Left ventricle myocardium inferior (tissue), 1 donor: ENCODE measurements around the gene DENND4C. TPM values are rescaled to one million over a fixed set of nuclear protein-coding genes. Genes with fewer than 3 reads are reported as not detected.

ENCODE experiments used
- DNase-seq: peaks from one replicate; pipeline ENCODE4 v3.0.0-alpha.2; 2020
- H3K27ac ChIP-seq: fragments of 200-600 bp; replicated peaks from 2 replicates; pipeline ENCODE4 v1.8.0; 2021
- H3K27me3 ChIP-seq: fragments of 200-600 bp; 2 replicates; pipeline ENCODE4 v1.8.0; 2021; ENCODE audit warnings: low read depth
- H3K36me3 ChIP-seq: fragments of 200-600 bp; 2 replicates; pipeline ENCODE4 v1.8.0; 2021
- H3K4me1 ChIP-seq: fragments of 200-600 bp; 2 replicates; pipeline ENCODE4 v1.8.0; 2021
- H3K4me3 ChIP-seq: fragments of 200-600 bp; 2 replicates; pipeline ENCODE4 v1.8.0; 2021; ENCODE audit warnings: mild to moderate bottlenecking, moderate library complexity
- H3K9me3 ChIP-seq: fragments of 200-600 bp; replicated peaks from 2 replicates; pipeline ENCODE4 v1.8.0; 2021
- intact Hi-C: fragments of 100-400 bp; cut with micrococcal nuclease; formaldehyde crosslinking; loops from one replicate; pipeline ENCODE4 v1.11.0; 2022
- total RNA-seq: library from RNA; stranded (reverse); fragmentation: NEBNext Ultra II Directional; extraction: Animal tissue kit (Norgen Biotek cat#: 25700); gene quantifications from one replicate; pipeline ENCODE4 v1.2.1, GENCODE V29; 2021
- TF ChIP-seq, protein P1 (sequence below): fragments of 200-600 bp; IDR thresholded peaks from 2 replicates; pipeline ENCODE4 v1.8.0; 2021; ENCODE audit warnings: antibody characterized with exemption, mild to moderate bottlenecking, borderline replicate concordance
- donor health status: DM: no; HTN: yes; CAD: no; lungs with severe emphysema.

DENND4C gene
- total RNA-seq, 1 donor from 2014 or later: 20.8 TPM

DNA sequence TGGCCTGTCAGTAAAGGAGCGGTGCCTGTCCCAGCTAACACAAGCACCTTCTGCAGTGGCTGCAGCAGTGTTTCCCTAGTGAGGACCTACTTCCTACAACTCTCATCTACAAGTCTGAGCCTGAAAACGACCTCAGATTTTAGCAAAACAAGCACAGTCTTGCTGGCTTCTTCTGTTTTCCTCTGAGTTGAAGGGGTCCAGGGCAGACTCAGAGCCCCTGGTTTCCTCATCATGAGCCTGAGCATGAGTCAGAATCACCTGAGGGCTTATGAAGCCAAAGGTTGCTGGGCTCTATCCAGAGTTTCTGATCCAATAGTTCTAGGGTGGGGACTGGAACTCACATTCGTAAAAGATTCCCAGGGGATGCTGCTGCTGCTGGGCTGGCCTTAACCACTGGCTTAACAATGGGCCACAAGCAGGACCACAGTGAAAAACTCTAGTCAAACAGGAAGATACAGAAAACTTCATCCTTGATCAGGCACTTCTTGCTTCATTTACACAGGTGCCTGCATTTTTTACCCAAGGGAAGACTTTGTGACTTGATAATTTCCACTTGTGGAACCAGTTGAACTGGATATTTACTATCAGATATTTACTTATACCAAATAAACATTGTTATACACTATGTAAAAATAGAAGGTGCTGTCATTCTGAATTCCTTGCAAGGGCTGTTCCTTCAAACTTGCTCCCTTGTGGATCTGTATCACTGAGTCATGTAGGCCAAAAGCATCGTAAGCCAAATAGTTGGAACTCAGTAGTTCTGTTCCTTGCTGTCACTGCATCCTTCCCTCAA is 174.0 kb downstream of the DENND4C start:
- Histone ChIP-seq H3K4me1 (peaks cover 17% of the 10 kb centered on the region), H3K36me3 (no peaks in the 10 kb centered on the region), H3K9me3 (peaks cover 13% of the 10 kb centered on the region), H3K27me3 (no peaks in the 10 kb centered on the region), H3K27ac (peak overlapping the region; percentile 3), H3K4me3 (no peak overlapping the region)
- intact Hi-C loops: no loop called here
- no peak for DNase-seq
- TF ChIP-seq, protein P1, sequence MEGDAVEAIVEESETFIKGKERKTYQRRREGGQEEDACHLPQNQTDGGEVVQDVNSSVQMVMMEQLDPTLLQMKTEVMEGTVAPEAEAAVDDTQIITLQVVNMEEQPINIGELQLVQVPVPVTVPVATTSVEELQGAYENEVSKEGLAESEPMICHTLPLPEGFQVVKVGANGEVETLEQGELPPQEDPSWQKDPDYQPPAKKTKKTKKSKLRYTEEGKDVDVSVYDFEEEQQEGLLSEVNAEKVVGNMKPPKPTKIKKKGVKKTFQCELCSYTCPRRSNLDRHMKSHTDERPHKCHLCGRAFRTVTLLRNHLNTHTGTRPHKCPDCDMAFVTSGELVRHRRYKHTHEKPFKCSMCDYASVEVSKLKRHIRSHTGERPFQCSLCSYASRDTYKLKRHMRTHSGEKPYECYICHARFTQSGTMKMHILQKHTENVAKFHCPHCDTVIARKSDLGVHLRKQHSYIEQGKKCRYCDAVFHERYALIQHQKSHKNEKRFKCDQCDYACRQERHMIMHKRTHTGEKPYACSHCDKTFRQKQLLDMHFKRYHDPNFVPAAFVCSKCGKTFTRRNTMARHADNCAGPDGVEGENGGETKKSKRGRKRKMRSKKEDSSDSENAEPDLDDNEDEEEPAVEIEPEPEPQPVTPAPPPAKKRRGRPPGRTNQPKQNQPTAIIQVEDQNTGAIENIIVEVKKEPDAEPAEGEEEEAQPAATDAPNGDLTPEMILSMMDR: no peak

DNA sequence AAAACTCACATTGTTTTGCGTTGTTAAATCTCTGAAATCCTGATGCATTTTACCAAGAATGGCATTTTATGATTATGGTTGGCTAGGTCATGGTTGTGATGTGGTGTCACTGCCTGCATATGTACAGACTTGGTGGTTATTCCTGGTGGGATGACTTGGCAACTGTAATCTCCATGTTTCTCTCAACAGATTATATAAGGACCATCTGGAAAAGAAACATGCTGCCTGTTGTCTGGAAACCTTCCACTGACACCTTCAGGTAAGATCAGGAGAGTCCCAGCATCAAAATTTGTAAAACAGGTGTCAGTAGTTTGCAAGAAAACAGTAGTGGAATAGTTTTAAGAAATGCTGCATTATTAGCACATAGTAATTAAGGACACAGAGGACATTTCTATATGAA is 175.3 kb downstream of the DENND4C start:
- DNase-seq: no peak
- no peaks in the 10 kb centered on the region for H3K27me3 ChIP-seq
- H3K4me1 ChIP-seq: peaks cover 30% of the 10 kb centered on the region
- no peaks in the 10 kb centered on the region for H3K36me3 ChIP-seq
- peaks cover 13% of the 10 kb centered on the region for H3K9me3 ChIP-seq
- H3K27ac ChIP-seq: no peak overlapping the region
- TF ChIP-seq, protein P1: no peak
- no peak overlapping the region for H3K4me3 ChIP-seq
- intact Hi-C loops: no loop called here

DNA sequence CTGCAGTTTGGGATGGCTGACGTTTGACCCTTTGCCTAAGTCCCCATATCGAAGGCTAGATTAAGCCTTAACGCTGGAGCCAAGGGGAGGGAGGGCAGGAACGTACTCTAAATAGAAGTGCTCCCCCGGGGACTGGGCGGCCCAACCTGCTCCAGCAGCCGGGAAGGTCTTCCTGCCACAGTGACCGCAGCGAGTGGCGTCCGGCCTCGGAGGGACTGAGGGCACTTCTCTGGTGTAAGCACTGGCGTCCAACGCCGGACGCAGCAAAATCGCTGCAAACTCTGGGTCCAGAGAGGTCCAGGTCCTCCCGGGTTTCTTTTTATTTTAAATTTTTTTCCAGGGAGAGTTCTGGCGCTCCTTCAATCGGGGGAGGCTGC is 177.8 kb downstream of the DENND4C start:
- Histone ChIP-seq H3K27ac (peak overlapping the region; percentile 95), H3K4me1 (peaks cover 40% of the 10 kb centered on the region), H3K27me3 (no peaks in the 10 kb centered on the region), H3K9me3 (peaks cover 6% of the 10 kb centered on the region), H3K36me3 (peaks cover 7% of the 10 kb centered on the region), H3K4me3 (peak overlapping the region; percentile 98)
- DNase-seq: peak; percentile 71
- TF ChIP-seq, protein P1: no peak
- intact Hi-C loops: loop anchor here (1.0 kb wide), 1 partner anchor 28 kb away; the partner anchor contains the start of gene RPS6

GRCh38 chr9:19408693-19409400 is 178.4 kb downstream of the DENND4C start, which contains the start of gene ACER2:
ACER2 (plus strand) TSS chr9:19409009; CDS start chr9:19409085, 76 bp downstream.
- DNase-seq: peak; percentile 96
- Histone ChIP-seq H3K27me3 (no peaks in the 10 kb centered on the region), H3K27ac (peak within 1 kb of the TSS; percentile 95), H3K36me3 (peaks cover 7% of the 10 kb centered on the region), H3K4me3 (peak within 1 kb of the TSS; percentile 98), H3K4me1 (peaks cover 40% of the 10 kb centered on the region), H3K9me3 (peaks cover under 1% of the 10 kb centered on the region)
- intact Hi-C loops: loop anchor here (1.0 kb wide), 1 partner anchor 29 kb away; the partner anchor contains the start of gene RPS6
- TF ChIP-seq, protein P1: peak; percentile 13

DNA sequence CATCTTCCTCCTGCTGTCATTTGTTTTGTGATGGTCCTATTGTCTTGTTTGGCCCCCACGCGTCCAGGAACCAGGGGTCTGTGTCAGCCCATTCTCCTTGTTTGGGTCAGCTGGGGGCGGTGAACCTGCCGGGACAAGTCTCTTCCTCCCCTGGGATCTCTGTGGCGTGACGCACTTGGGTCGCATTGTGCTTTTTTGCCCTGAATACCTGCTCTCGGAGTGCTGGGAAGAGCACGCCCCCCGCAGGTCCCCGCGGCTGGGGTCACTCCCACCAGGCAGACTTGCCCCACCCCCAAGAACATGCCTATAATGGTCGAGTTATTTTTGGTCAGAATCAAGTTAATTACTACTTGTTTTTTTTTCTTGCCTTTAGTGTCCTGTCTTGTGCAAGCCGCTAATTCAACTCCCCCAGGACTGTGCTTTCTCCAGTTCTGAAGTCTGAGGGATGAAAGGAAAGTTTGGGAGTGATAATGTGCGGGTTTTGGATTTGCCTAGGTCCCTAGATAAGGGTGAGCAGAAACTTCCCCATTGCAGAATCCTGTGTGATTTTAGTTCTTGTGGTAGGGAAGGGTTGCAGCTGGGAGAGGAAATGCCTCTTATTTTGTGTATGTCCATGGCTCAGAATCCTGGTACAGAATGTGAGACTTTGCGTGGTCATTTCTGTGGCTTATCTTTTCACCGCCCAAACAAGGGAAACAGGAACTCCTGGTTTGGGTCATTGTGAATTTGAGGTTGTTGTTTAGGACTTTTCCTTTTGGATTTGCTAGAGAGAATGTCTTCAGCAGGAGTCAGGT is 179.1 kb downstream of the DENND4C start:
- TF ChIP-seq, protein P1: no peak
- intact Hi-C loops: no loop called here
- peaks cover 7% of the 10 kb centered on the region for H3K36me3 ChIP-seq

More for the DNA sequence above, 179.1 kb downstream of the DENND4C start:
- H3K4me1 ChIP-seq: peaks cover 40% of the 10 kb centered on the region
- no peaks in the 10 kb centered on the region for H3K9me3 ChIP-seq
- peak overlapping the region; percentile 95 for H3K27ac ChIP-seq
- DNase-seq: peak; percentile 58
- H3K27me3 ChIP-seq: no peaks in the 10 kb centered on the region
- peak overlapping the region; percentile 98 for H3K4me3 ChIP-seq
